ENCODE results near the gene HPCAL4.

The HPCAL4 gene

DNA sequence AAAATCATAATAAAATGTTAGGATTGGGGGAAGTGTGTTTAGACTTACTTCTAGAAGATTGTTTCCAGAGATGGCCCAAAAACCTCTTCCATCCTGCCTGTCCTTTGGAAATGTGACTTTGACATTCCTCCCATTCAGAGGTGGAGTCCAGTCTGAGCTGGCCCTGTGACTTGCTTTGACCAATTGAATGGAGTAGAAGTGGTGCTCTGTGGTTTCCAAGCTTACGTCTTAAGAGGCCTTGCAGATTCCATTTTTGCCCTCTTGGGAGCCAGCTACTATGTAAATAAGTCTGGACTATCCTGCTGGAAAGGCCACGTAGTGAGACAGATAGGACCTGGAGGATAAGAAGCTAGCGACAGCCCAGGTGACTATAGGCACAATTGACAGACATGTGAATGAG, 18.0 kb downstream of the HPCAL4 start:
- no peak for DNase-seq

DNA sequence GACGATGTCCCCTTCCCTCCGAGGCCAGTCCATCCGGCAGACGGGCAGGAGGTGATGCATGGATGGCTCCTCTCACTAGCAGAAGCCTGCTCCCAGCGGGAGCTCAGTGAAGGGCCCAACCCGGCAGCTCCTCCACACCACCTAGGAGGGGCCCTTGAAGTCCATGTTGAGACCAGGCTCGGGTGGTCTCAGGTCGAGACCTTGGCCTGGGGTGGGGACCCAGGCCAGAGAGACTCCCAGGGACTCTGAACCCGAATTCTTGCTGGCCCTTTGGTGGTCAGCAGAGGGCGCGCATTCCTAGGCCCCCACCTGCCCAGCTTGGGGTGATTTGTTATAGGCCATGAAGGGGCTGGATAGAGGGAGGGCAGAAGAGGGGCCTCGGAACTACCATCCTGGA, 18.7 kb downstream of the HPCAL4 start:
- DNase-seq = no peak

DNA sequence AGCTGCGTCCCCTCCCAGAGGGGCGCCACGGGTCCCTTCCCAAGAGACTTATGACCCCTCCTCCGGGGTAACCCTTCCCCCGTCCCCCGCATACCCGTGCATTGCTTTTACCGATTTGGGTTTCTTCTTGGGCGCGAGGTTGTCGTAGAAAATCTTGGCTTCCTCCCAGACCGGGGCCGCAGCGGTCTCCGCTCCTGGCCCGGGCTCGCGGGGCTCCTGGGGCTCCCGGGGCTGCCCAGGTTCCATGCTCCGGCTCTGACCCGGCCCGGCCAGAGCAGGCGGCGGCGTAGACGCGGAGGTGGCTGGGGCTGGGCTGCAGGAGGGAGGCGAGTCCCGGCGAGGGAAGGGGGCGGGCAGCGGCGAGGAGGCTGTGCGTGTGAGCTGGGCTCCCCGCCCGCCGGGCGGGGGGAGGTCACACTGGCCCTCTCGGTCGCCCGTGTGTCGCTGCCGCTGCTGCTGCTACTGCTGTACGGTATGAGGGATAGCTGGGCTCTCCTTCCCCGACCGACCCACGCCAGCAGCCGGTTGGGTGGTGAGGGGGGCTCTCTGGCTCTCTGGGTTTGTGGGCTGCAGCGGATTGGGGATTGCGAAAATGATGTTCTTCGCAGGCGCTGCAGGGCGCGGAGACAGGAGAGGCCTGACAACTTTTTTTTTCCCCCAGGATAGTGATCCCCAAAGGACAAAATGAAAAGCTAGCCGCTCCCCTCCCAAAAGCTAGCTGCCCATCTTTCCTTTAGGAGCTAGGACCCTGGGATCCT, 19.3 kb downstream of the HPCAL4 start, which contains the start of gene NT5C1A:
TSS of gene NT5C1A (minus strand) at position 315 of the 758 bp plus-strand sequence. CDS start at position 246, 69 bp downstream.
- peak; percentile 20 for DNase-seq

DNA sequence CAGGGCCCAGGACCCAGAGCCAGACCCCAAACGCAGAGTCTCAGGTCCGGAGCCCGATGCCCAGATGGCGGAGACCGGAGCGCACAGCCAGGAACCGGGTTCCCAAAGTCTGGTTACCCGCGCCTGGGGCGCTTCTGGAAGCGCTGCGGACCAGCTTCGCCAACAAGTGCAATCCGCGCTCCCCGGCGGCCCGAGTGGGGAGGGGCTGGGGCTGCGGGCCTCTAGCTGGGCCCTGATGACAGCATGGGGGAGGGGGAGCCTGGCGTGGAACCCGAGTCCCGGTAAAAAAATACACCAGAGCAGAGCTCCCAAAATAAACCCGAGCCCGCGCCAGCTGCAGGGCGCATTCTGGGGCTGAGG, 19.8 kb downstream of the HPCAL4 start:
- DNase-seq = no peak

DNA sequence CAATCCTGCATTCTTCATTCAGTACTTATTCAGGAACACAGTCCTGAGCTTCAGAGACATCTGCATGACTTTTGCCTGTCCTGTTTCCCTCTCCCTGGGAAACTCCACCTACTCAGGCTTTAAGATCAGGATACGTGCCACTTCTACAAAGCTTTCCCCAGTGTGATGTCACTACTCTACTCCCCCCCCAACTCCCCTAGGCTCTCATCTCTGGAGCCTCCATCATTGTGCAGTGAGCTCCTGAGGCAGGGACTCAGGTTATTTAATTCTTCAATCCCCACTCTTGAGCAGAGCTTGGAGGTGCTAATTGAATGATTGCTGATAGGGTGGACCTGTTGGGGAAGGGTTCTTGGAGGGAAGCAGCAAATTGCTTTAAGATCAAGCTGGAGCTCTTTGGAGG, 20.5 kb downstream of the HPCAL4 start:
- no peak for DNase-seq

DNA sequence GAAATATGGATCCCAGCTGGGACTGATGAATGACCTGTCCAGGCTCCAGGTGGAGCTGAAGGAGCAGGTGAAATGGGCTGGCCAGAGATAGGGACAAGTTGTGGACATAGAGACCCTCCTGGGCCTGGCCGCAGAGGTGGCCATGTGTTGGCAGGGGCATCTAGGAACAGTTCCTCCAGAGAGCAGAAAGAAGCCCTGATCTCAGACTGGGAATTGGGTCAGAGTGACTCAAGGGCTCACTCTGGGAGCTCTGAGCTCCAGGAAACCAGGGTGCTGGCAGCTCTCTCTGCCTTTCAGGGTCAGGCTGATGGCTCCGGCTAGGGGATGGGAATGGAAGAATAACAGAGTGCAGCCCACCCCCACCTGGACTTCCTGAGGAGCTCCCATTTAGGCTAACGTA, 22.3 kb downstream of the HPCAL4 start:
- no peak for DNase-seq

DNA sequence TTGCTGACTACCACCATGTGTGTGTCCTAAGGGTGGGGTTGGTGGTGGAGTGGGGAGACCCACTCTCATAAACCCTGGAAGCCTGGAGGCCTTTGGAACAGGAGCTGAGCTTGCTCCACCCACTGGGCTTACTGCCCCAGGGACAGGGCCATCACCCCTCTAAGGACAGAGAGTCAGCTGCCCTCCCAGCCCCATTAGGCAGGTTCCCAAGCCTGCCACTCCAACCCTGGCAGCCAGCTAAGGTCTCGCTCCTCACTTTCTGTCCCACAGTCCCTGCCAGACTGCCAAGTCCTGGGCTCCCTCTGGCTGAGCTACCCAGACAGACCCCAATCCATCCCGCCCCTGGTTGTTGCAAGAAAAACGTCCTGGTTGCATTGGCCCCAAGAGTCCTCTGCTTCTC, 23.1 kb downstream of the HPCAL4 start:
- no peak for DNase-seq

DNA sequence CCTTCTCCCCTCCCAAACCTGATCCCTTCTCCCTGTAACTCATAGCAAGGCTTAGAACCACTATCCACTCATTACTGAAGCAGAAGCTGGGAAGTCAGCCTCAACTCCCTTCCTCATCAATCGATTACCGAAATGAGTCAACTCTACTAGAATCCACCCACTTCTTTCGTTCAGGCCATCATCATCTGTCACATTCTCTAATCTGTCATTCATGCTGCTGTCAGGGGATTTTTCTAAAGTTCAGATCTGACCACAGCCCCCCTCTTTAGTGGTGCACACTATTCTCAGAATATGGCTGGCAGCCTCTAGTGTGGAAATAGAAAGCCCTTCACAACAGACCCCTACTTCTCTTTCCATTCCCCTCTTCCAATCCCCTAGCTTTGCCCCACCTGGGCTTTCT, 24.5 kb downstream of the HPCAL4 start:
- peak; percentile 34 for DNase-seq

DNA sequence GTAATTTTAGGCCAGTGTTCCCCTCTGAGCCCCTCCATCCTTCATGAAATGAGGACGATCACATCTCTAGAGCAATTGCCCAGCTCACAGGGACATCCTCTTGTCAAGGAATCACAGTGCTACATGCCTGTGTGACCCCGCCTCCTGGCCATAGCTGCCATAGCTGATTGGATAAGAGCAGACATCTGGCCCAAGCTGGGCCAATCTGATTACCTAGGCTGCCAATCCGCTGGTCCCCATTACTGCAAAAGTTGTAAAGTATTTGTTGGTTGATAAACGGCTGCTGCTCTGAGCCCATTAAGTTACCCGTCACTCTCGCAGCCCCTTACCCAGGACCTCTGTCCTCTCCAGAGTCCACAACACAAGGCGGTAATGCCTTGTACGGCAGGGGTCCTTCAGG, 27.7 kb downstream of the HPCAL4 start:
- DNase-seq = no peak

DNA sequence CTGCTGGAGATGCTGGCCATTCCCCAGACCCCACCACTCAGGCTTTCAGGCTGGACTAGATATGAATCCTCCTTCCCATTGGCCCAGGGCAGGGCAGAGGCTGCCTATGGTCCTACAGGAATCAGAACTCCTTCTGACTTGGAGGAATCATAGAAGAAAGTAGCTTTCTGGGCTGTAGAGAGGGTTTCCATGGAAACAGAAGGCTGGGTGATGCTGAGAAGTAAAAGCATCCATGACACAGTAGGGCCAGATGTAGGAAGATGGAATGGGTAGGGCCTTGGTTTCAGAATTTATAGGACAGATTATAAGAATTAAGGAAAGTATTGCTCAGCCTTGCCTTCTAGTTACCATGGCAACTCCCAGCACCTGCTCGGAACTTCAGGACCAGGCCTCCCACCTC, 28.4 kb downstream of the HPCAL4 start:
- DNase-seq = no peak

DNA sequence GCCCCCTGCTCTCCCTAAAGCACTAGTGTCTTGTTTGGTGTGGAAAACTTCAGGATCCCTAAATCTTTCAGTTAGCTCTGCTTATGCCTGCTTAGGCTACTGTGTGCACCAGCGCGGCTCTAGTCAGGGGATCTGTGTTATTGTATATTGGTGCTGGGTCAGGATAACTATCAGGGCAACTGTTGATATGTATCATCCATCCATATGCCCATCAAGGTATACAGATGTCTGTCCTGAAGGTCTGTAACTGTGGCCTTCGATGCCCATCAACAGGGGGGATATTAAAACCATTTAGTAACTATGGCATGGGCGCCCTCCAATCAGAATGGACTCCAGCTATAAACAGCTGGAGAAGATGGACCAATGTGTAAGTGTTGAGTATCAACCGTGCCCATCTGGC, 31.7 kb downstream of the HPCAL4 start:
- DNase-seq = no peak

DNA sequence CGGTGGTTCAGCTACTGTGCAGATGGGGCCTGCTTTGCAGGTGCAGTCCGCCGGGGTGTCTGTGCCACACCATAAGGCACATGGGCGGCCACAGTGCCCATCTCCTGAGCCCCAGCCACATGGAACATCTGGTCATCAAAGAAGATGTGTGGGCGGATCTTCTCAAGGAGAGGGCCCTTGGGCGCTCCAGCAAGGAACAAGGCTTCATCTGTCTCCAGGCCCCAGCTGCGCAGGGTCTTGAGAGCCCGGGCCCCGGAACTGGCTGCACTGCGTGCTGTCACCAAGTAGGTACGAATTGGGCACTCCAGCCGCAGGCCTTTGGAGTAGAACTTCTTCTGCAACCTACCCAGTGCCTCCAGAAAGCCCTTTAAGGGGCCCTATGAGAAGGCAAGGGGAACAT, 32.1 kb downstream of the HPCAL4 start:
- no peak for DNase-seq

DNA sequence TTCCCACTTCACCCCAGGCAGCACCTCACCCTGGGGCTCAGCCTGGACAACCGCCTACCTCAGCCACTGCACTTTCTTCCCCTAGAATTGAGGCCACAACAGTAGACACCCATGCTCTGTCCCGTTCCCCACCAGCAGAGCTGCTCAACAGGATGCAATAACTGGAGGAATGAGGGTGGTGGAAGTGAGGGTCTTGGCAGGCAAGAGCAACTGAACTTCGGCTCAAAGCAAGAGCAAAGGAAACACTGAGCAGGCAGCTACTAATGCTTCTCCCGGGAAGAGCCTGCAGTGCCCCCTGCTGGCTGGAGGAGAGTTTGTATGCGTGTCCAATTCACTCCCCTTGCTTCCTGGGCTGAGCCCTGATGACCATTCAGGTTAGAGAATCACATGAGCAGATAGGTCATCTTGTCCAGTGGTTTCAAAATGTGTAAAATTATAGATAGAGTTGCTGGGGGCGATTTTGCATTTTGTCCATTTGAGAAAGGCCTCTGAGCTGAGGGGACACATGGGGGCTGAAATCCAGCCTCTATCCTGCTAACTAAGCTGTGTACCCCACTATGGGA, 33.2 kb downstream of the HPCAL4 start:
- DNase-seq = peak; percentile 48

DNA sequence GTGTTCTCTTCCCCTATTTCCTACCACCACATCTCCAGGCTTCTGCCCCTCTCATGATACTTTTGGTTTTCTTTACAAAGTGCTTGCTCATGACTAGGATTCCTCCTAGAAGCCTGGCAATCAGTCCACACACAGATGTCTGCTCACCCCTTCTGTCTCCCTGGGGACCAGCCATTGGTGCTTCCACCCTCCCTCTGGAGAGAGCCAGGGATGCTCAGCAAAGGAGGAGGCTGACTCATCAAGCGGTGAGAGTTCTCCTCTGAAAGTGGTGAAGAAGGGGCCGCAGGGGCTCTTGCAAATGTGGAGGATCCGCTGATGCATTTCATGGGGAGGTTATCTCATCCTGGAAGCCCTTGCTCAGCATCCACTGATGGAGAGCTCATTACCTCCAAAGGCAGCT, 33.8 kb downstream of the HPCAL4 start:
- no peak for DNase-seq

DNA sequence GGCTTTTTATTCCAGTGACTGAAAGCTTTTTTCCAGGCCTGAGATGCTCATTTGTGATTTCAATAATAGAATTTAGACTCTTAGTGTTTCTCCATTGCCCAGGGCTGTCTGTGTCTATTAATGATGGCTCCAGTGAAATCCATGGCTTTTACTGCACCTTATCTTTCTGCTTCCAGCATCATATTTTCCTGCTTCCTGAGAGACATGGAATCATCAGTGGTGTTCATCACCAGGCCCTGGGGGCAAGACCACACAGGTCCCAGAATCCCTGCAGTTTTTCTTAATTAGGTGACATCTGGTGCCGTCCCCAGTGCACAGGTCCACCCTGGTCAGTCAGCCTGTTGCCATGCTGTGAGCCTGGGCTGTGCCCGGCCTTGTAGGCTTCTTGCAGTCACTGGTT, 34.8 kb downstream of the HPCAL4 start:
- DNase-seq = no peak

DNA sequence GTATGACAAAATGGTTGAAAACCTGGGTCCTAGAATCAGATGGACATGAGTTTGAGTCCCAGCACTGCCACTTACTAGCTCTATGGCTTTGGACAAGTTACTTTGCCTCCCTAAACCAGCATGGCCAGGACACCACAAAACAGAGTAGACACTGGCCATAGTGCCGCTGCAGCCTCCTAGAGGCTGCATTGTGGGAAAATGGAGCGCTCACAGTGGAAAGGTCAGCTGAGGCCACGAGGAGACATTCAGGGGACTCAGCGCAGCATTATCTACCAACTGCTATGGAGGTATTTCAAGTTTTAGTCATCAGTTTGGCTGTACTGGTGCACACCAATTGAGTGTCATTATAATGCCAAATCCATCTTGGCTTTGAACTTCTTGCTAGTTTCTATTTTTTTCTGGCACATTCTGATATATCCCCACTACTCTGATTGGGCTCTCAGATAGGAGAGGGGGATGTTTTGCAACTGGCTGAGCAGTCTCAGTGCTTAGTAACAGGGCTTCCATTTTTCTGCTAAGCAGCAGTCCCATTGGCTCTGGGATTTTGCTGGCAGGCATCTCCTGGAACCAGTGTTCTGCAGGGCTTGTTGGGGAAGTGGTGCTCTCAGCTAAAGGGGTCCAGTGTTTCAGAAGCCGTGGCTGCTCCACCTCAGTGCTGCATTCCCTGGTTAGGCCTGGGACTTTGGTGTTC, 35.5 kb downstream of the HPCAL4 start:
- DNase-seq = no peak

DNA sequence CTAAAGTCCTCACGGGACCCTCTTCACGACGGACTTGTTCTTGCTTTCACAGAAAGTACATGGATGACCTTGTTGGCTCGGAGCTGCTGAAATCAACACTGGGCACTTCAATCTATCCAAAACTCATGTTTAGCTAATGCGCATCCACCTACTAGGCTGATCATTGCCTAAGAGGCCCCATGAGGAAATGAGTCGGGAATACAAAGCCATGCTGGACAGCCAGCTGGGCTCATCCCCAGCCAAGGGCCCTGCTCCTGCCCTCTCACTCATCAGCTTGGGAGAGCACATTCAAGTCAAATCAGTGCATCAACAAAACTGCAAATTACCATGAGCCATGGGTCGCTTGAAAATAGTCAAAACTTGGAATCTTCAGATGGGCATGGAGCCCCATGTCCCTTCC, 36.9 kb downstream of the HPCAL4 start:
- DNase-seq = no peak

DNA sequence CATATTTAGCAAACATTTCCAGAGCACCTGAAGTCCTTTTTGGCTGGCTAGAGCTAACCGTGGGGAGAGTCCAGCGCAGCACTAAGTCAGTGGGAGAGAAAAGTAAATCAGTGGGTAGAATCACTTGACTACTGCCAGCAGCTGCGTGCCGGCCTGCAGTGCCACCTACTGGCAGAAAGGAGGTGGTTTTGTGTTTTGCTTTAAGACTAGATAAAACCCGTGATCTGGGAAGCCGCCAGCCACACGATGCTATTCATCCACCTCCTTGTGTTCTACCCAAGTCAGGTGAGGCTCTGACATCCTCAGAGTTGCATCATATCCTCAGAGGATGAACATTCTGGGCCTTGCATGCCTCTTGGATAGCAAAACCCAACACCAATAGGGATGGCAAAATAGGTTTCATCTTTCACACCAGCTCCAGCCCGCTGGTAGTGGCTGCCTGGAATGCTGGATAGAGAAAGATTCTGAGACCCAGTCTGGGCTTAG, 37.6 kb downstream of the HPCAL4 start:
- DNase-seq = peak; percentile 68

DNA sequence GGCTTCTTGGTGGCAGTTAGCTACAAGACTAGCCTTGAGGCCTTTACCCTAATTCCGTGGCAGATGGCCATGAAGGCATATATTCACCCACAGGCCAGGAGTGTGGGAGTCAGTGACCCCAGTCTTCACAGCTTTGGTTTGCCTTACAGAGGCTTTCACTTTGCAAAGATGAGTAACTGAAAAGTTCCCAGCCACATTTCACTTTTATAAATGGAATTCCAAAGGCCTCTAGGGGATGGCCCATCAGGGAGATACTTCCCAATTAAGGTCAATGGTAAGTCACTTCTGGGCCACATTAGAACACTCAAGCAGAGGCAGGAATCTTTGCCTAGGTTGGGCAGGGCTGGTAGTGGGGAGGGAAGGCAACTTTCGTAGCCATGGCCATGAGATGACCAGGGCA, 38.7 kb downstream of the HPCAL4 start:
- DNase-seq = no peak

DNA sequence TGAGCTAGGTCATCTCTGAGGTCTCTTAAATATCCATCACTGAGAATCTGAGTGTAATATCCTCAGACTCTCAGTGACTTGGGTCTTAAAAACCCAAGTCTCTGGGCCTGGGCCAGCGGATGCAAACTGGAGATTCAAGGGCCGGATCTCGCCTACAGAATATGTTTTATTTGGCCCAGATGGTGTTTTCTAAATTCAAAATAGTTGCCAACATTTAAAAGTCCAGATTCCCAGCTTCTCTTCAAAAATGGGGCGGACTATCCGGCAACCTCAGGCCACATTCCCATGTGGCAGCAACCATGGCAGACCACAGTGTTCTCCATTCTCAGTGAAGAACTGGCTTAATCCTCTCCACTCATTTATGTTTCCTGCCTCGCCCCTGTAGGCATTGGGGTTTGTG, 39.1 kb downstream of the HPCAL4 start:
- DNase-seq = no peak

DNA sequence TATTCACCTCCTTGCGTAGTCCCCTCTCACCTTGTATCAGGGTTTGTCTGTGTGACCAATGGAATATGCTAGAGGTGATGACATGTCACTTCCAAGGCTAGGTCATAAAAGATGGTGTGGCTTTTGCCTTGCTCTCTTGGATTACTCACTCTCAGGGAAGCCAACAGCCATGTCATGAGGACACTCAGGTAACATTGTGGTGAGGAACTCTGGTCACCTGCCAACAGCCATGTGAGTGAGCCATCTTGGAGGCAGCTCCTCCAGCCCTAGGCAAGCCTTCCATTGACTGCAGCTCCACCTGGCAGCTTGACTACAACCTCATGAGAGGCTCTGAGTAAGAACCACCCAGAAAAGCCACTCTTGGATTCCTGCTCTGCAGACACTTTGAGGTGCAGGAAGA, 40.8 kb downstream of the HPCAL4 start:
- DNase-seq = no peak

DNA sequence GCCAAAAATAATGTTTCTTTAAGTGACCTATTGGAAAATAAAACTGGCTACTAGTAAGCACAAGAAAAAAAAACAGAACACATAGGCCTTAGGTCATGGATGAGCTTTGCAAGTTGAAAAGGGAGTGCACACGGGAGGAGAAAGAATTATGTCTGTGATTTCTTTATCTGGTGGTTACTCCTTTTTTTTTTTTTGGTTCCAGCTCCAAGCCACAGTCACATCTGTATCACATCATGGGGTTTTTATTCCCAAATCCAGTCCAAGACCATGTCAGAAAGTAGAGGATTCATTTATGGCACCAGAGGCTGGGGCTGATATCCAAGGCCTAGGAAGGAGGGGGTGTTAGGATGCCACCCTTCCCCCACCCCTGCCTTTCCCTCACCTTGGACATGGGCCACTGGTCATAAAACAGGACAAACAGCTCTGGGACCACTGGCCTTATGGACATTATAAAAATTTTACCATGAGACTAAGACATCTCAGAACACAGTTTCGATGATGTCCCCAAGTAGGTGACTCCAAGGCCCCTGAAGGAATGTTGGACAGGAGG, 41.5 kb downstream of the HPCAL4 start:
- DNase-seq = no peak

DNA sequence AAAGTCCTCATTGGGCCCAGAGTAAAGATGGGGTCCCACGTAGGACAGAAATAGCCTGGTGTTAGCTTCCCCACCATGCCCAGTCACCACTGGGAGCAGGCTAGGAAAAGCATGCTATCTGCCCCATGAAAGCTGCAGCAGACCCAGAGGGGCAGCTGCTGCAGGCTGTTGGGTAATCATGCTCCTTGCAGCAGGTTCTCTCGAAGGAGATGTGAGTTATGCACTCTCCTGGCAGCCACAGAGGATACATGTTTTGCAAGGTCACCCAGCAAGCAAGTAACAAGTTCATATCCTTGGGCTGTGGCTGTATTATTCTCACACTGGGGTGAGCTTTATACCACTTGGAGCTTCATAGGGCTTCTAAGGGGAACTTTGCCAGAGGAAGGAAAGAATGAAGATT, 42.7 kb downstream of the HPCAL4 start:
- no peak for DNase-seq

DNA sequence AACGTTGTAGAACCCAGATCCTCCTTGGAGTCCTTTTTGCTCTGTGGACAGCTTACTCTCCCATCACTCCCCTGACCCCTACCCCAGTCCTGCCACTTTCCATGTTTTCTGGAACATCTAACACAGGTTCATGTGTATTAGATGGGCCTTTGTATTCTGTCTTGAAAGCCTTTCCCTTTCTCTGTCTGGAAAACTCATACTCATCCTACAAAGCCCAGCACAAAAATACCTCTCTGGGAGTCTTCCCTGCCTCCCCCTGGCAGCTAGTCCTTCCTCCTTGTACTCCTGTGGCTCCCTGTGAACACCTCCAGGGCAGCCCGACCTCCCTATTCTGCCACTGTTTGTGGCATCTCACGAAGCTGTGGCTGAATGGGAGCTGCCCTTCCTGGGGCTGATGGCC, 44.0 kb downstream of the HPCAL4 start:
- DNase-seq = no peak
